ENCODE data around the gene GPR78.

GRCh38 chr4:8599657-8600056, 19.5 kb downstream of the GPR78 start:
- TF ChIP-seq, protein P1, sequence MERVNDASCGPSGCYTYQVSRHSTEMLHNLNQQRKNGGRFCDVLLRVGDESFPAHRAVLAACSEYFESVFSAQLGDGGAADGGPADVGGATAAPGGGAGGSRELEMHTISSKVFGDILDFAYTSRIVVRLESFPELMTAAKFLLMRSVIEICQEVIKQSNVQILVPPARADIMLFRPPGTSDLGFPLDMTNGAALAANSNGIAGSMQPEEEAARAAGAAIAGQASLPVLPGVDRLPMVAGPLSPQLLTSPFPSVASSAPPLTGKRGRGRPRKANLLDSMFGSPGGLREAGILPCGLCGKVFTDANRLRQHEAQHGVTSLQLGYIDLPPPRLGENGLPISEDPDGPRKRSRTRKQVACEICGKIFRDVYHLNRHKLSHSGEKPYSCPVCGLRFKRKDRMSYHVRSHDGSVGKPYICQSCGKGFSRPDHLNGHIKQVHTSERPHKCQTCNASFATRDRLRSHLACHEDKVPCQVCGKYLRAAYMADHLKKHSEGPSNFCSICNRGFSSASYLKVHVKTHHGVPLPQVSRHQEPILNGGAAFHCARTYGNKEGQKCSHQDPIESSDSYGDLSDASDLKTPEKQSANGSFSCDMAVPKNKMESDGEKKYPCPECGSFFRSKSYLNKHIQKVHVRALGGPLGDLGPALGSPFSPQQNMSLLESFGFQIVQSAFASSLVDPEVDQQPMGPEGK (CRISPR knock-in tag; IDR thresholded peaks at IDR 0.05; ENCODE audit: borderline replicate concordance), result no peak
- TF ChIP-seq SNAI2 (CRISPR knock-in tag; IDR thresholded peaks at IDR 0.05) (no peak), ZFP30 (CRISPR knock-in tag; IDR thresholded peaks at IDR 0.05) (no peak), ZFP3 (CRISPR knock-in tag; IDR thresholded peaks at IDR 0.05) (no peak), OSR1 (CRISPR knock-in tag; IDR thresholded peaks at IDR 0.05) (no peak), ARNTL (CRISPR knock-in tag; IDR thresholded peaks at IDR 0.05; ENCODE audit: borderline replicate concordance, low read depth) (no peak), ESRRG (CRISPR knock-in tag; IDR thresholded peaks at IDR 0.05) (no peak)
